HG03097 (cell line): ENCODE data around the gene SLC10A7.

ENCODE experiments used
- ATAC-seq: cut with Tn5 transposase; IDR thresholded peaks from one replicate; pipeline ENCODE4 v1.9.1; 2021; ENCODE audit not compliant: unreplicated experiment, low FRiP score

The SLC10A7 gene

GRCh38 chr4:146229406-146229805 lies 292.3 kb downstream of the SLC10A7 start:
- ATAC-seq = no peak

DNA sequence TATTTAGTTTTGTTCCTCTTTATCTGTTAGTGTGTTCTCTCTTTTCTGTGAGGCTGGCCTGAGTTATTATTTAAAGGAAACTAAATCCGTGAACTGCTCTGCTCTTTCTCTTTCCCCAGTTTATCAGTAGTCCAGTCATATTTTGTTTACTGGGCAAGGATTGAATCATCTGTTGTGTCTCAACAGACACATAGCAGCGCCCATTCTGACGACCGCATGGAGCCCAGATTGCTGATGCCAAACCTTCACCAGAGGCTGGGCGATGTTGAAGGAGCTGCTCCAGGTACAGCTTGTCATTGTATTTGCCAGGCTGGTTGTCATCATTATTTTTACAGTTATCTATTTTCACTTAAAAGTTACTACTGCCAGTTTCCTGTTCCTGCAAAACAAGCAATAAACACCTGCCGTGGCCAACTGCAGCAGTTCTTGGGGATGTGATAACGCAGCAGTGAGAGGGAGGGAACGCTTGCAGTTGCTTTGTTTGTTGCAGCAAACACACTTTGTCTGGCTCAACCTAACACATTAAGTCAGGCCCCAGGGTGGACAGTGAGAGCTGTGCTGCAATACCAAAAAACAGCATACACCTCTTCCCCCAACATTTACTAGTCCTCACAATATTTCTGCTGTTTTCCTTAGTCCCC lies 297.3 kb downstream of the SLC10A7 start:
- ATAC-seq = no peak

GRCh38 chr4:146222313-146222712 lies 299.4 kb downstream of the SLC10A7 start:
- ATAC-seq = no peak

GRCh38 chr4:146214238-146214637 lies 307.5 kb downstream of the SLC10A7 start, which contains the start of gene REELD1:
Gene REELD1, plus strand, starts transcription at chr4:146214538. Its CDS starts 2,415 bp downstream, at chr4:146216953.
- ATAC-seq = no peak

GRCh38 chr4:146212781-146213180 lies 309.0 kb downstream of the SLC10A7 start:
- ATAC-seq = no peak

GRCh38 chr4:146211440-146211839 lies 310.3 kb downstream of the SLC10A7 start:
- ATAC-seq = no peak

GRCh38 chr4:146210890-146211289 lies 310.9 kb downstream of the SLC10A7 start:
- ATAC-seq = no peak

DNA sequence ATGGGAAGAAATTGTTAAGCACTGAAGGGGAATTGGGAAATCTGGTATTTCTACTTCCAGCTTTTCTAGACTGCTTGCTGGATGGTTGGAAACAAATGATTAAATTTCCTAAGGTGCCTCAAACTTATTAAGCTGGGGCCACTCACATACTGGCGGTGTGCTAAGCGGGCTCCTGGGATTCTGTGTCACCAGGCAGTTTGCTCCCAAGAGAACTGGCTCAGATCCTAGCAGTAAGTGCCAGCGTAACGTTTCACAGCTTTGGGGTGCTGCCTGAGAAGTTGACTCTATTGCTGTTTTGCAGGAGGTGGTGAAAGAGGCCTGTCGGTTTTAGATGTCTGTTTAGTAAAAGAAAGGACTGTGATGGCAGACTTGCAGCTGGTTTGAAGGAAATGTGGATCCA lies 314.3 kb downstream of the SLC10A7 start:
- no peak for ATAC-seq
